HG03457 (cell line): ENCODE measurements around the gene CRADD.
A peak's percentile ranks its signal among the peaks of the same experiment; 100 is the strongest.

Experiments
- ATAC-seq: cut with Tn5 transposase; IDR thresholded peaks from one replicate; pipeline ENCODE4 v1.9.1; 2021; ENCODE audit warnings: moderate number of reproducible peaks; ENCODE audit not compliant: unreplicated experiment

The CRADD gene

DNA sequence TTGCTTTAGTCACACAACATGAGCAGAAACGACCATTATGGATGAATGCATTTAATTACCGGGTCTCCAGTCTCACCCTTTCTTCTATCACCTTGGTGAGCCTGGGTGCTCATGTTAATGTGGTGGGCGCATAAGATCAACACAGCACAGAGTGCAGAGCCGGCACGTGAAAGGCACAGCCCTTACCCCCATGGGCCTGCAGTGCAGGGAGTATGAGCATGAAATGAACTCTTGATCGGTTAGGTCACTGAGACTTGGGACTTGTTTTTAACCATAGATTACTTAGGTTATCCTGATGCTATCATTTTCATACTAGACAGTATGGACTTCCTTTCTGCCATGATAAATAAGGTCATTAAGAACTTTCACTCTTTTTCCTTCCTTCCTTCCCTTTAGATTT is 156.8 kb downstream of the CRADD start:
- ATAC-seq = no peak

DNA sequence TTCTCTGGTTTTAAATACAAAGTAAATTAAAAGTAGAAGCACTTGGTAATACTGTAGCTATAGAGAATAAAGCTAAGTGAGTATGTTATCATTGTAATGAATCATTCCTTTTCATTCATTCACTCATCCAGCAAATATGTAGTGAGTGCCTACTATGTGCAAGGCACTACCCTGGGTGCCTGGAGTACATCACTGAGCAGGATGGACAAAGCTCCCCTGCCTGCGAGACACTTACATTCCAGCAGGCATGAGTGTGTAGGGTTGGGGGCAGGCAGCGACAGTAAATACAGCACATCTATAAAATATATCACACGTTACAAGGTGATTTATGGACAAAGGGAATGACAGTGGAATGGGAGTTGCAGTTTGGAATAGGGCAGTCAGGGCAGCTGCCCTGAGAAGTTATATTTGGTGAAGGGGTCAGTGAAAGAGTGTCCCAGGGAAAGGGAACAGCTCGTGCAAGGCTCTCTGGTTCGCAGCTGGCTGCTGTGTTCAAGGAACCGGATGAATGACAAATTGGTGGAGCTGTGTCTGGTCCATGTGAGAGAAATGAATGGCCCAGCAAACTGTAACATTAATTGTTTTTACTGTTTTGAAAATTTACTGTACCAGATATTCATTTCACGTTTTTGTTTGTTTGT is 159.6 kb downstream of the CRADD start:
- ATAC-seq = no peak

DNA sequence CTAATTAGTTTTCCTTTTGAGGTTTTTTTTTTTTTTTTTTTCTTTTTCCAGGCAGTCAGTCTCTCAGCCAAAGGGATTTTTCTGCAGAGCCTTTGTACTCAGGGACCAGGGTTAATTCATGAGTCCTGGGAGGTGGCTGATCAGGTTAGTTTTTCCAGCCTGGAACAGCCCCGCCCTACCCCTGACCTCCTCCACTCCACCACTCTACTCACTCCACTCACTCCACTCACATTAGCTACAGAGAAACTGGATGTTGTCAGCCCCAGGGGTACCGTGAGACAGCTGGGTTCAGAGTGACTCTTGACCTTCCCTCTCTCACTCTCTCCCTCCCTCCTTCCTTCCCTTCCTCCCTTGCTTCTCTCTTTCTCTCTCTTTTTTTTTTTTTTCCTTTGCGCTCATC is 161.0 kb downstream of the CRADD start:
- ATAC-seq = no peak

DNA sequence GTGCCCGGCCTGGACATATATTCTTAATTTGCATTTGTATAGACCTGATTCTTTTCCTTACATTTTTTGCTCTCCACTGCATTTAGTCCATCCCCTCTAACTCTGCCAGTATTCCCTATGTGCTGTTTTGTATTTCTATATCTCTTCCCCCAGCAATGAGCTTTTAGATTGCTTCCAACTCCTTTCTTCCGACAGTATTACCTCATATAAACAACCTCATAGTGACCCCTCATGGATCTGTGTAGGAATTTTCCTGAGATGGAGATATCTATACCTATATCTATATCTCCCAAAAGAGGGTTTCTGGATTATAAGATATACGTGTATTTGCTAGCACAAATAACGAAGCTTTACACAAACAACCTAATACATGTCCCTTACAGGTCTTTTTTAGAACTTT is 161.9 kb downstream of the CRADD start:
- no peak for ATAC-seq

- no peak for ATAC-seq
Measured at GRCh38 chr12:93841671-93842070, 164.5 kb downstream of the CRADD start.

- ATAC-seq = no peak
Measured at GRCh38 chr12:93844164-93844784, 167.1 kb downstream of the CRADD start.

- no peak for ATAC-seq
Measured at GRCh38 chr12:93846936-93847516, 169.9 kb downstream of the CRADD start.

- peak; percentile 61 for ATAC-seq
Measured at GRCh38 chr12:93847517-93848474, 170.6 kb downstream of the CRADD start.

DNA sequence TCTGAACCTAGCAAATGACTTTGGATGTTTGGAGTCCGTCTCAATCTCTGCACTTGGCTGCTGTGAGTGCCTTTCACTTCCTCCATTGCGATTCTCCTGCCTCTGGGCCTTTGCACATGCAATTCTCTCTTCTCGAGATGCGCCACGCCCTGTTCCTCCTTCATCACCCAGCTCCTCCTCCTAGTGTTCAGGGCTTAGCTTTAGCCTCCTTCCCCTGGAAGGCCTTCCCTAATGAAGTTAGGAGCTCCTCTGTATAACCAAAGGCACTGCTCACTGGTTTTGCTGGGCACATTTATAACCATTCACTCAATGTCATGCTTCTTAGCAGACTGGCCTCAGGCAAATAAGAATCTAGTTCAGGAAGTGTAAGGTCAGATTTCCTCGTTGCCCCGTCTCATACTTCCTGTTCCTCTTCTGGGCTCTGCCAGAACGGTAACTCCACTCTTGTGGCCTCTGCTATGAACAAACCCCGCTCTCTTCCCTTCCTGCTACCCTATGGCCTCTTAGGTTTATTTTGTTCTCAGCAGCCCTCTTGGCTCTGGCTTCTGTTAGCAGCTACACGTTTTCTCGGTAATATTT is 171.4 kb downstream of the CRADD start:
- no peak for ATAC-seq

DNA sequence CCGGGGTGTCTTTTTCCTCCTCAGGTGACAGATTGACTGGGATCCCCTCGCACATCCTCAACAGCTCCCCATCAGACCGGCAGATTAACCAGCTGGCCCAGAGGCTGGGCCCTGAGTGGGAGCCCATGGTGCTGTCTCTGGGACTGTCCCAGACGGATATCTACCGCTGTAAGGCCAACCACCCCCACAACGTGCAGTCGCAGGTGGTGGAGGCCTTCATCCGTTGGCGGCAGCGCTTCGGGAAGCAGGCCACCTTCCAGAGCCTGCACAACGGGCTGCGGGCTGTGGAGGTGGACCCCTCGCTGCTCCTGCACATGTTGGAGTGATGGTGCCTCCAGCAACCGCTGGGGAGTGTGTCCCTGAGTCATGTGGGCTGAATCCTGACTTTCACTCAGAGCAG is 172.8 kb downstream of the CRADD start:
- no peak for ATAC-seq

DNA sequence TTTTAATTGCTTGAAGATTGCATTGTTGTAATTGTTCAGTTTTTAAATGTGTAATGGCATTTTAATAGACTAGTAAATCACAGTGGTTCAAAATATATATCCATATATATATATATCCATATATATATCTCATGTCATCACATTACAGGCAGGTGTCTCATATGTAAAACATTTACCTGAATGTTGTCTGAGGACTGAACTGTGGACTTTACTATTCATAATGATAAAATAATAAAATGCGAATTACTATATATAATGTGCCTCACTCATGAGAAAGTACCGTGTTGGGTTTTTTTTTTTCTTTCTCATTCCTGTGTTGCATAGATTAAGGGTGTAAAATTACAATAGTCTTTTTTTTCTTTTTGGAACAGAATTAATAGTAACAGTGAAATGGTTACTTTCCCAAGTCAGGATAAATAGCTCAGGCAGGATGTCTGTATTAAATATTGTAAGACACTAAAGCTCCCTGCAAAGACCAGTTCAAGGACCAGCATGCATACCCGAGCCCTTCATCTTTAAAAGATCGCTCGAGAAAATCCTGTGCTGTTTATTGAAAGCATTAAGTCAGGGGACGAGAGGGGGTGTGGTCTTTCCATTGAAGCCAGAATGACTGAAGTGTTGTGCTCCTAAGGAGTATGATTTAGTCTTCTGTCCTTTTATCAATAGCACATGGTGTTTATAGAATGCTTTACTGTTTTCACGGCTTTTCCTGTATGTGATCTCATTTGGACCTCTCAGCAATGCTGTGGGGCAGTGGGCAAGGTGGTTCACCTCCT is 173.5 kb downstream of the CRADD start:
- no peak for ATAC-seq

DNA sequence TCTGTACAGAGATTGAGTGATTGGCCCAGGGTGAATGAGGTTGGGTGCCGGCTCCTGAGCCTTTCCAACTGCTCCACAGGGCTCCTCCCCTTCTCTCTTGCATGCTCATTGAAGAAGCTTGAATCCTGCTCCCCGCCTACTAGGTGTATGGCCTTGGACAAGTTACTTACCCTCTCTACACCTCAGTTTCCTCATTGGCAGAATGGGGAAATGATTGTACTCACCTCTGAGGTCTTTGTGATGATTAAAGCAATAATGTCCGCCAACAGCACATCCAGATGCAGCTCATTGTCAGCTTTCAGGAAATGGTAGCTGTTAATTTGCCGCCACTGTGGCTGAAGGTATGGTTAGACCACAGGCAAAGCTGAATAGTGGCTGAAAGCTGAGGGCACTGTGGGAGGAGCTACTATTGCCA is 174.1 kb downstream of the CRADD start:
- ATAC-seq = no peak

GRCh38 chr12:93852173-93852591 is 175.0 kb downstream of the CRADD start:
- no peak for ATAC-seq

DNA sequence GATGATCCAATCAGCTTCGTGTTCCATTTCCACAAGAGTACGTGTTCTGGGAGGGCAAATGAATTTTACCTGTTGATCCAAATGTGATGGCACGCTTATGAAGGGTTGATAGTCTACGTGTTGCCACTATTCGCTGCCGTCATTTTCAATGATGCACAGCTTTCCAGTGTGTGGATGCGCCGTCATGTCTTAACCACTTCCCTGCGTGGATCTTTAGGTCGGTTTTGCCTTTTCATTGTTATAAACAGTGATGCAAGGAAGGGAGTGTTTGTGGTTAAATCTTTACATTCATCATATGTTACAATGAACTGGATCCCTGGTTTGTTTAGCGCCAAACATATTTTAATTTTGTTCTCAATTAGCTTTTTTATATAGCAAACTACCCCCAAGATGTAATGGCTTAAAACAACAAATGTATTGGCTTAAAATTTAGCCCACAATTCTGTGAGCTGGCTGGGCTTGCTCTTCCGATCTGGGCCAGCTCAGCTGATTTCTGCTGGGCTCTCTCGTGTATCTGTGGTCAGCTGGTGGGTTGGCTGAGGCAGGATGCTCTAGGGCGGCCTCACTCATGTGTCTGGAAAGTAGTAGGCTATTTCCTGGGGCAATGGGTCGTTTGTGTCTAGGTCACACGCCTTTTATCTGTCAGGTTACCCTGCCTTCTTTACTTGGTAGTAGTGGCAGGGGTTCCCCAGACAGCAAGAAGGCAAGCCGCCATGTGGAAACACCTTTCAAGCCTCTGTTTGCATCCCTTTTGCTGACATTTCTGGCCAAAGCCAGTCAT is 176.7 kb downstream of the CRADD start:
- ATAC-seq = no peak

GRCh38 chr12:93855261-93855660 is 178.1 kb downstream of the CRADD start:
- no peak for ATAC-seq

DNA sequence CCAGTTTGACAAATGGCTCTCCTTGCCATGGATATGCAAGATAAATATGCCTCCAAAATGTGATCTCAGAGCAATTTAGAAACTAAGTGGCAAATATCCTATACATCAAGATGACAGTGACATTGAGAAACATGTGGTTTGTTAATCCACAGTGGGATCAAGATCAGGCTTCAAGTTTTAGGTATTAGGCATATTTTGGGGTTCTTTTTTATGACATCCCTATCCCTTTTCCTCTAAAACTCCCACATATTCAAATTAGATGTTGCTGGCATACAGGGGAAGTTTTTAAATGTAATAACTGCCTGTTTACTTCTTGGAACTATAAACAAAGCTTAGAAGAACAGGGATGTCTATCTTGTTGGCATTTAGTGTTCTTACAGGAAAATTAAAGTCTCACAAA is 179.4 kb downstream of the CRADD start:
- no peak for ATAC-seq

DNA sequence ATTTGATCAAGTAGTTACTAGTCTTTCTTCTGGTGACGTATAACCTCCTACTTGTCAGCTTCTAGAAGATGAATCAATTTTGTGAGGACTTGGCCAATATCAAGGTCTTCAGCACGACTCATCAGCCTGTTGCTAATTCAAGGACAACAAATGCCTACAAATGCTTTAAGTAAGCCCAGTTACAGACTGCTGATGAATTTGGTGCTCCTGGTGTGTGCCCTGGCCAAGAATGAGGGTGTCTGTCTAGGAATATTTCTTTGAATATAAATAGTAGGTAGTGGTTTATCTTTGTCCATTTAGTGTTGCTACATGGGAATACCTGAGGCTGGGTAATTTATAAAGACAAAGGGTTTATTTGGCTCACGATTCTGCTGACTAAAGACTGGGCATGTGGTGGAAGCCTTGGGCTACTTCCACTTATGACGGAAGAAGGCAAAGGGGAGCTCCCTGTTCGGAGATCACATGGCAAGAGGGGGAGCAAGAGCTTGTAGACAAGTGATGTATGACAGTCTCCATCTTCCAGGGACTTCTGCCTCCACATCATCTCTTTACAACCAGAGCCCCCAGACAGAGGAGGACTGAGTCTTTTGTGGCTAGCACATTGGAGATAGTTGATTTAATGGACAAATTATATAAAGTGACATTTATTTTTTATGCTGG is 180.2 kb downstream of the CRADD start:
- ATAC-seq = no peak

DNA sequence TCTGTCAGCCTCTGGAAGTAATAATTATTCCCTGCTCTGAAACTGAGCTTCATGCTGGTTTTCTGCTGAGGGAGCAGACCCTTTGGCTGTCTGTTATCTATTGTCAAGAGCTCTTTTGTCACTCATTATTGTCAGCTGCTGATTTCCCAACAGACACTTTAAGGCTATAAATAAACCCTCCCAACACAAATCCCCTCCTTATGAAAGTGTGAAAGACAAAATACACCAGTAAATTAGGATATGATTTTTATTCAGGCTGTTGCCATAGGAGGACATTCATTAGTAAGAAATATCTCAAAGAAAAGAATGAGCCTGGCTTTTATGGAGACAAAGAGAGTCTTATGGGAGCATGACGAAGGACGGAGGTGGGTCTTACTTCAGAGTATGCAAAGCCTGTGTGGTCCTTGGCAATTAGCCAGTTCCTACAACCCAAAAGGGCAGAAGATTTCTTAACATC is 180.8 kb downstream of the CRADD start:
- no peak for ATAC-seq
